ENCODE results near the gene PCDHA8. TPM values are rescaled to one million over a fixed set of nuclear protein-coding genes. Genes with fewer than 3 reads are reported as not detected.
A peak's percentile ranks its signal among the peaks of the same experiment; 100 is the strongest.

Gene PCDHA8
- total and polyA plus RNA-seq, 2 donors from 2014 or later, result 0.82 TPM; not detected in 1

DNA sequence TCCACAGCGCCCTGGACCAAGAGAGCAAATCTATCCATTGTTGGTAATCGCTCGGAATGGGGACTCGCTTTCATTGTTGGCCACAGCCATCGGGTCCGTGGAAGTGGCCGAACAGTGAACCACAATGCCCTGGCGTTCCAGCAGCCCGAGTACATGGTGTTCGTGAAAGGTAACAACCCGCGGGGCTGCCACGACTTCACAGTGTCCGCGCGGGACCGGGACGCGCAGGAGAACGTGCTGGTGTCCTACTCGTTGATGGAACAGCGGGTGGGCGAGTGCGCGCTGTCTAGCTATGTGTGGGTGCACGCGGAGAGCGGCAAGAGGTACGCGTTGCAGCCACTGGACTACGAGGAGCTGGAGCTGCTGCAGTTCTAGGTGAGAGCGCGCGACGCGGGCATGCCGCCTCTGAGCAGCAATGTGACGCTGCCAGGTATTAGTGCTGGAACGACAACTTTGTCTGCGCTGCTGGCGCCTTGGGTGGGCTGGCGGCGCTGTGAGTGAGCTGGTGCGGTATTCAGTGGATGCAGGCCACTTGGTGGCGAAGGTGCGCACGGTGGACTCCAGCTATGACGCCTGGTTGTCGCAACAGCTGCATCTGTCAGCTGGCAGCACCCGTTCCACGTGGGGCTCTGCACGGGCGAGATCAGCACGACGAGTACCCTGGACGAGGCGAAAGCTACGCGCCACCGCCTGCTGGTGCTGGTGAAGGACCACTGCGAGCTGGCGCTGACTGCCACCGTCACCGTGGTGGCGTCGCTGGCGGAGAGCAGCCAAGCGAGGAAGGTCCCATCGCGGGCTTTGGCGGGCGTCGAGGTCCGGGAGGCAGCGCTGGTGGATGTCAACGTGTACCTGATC, 21.7 kb downstream of the PCDHA8 start:
- Histone ChIP-seq H3K9ac (ENCODE audit: low read length in 3 of 3) (no peak overlapping the region), H3K27ac (ENCODE audit: low read depth in 2 of 2, low read length in 2 of 2) (no peak overlapping the region), H3K9me3 (ENCODE audit: control insufficient read depth in 2 of 3, insufficient read depth in 1 of 3, low read length in 3 of 3) (peaks cover 0 to 28% (median 6%) of the 10 kb centered on the region in 3 donors), H3K27me3 (ENCODE audit: control insufficient read depth, insufficient read depth, low read length) (no peaks in the 10 kb centered on the region), H3K4me3 (ENCODE audit: low read length in 3 of 3) (no peak overlapping the region), H3K4me1 (ENCODE audit: control insufficient read depth in 2 of 3, insufficient read depth in 2 of 3, low read depth in 1 of 3, low read length in 3 of 3) (no peaks in the 10 kb centered on the region), H3K36me3 (ENCODE audit: control insufficient read depth in 2 of 3, insufficient read depth in 3 of 3, low read length in 3 of 3) (no peaks in the 10 kb centered on the region)
- FAIRE-seq (no peak), DNase-seq (peak in 1 of 5 donors; percentile 61)
- TF ChIP-seq, protein P1, sequence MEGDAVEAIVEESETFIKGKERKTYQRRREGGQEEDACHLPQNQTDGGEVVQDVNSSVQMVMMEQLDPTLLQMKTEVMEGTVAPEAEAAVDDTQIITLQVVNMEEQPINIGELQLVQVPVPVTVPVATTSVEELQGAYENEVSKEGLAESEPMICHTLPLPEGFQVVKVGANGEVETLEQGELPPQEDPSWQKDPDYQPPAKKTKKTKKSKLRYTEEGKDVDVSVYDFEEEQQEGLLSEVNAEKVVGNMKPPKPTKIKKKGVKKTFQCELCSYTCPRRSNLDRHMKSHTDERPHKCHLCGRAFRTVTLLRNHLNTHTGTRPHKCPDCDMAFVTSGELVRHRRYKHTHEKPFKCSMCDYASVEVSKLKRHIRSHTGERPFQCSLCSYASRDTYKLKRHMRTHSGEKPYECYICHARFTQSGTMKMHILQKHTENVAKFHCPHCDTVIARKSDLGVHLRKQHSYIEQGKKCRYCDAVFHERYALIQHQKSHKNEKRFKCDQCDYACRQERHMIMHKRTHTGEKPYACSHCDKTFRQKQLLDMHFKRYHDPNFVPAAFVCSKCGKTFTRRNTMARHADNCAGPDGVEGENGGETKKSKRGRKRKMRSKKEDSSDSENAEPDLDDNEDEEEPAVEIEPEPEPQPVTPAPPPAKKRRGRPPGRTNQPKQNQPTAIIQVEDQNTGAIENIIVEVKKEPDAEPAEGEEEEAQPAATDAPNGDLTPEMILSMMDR (IDR thresholded peaks at IDR 0.05; ENCODE audit: borderline replicate concordance, extremely low read depth, insufficient read depth), result no peak
- intact Hi-C loops (cut with DNase I), result no loop called here

DNA sequence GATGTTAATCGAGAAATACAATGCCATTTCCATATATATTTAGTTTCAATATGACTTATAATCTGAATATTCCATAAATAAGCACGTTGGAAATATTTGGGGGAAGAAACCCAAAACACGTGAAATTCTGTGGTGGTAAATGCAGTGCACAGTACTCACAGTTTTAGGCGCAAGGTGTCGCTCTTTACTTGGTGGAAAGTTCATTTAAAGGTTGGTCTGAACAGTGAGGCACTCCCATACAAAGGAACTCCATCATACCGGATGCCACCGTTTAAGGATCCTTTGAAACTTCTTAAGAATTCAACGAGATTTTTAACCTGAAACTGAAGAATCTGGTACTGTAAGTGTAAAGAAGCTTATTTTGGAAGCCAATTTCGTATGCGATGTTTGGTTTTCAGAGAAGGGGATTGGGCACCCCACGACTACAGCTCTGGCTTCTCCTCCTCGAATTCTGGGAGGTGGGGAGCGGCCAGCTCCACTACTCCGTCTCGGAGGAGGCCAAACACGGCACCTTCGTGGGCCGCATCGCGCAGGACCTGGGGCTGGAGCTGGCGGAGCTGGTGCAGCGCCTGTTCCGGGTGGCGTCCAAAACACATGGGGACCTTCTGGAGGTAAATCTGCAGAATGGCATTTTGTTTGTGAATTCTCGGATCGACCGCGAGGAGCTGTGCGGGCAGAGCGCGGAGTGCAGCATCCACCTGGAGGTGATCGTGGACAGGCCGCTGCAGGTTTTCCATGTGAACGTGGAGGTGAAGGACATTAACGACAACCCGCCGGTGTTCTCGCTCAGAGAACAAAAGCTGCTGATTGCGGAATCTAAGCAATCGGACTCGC, 28.0 kb downstream of the PCDHA8 start, which contains the start of gene PCDHA11:
PCDHA11 (plus strand) TSS at position 237 of the 834 bp plus-strand sequence; CDS start at position 384, 147 bp downstream.
- no peak within 1 kb of the TSS for H3K9ac ChIP-seq (ENCODE audit: low read length in 3 of 3)
- H3K36me3 ChIP-seq (ENCODE audit: control insufficient read depth in 2 of 3, insufficient read depth in 3 of 3, low read length in 3 of 3), result no peaks in the 10 kb centered on the region
- peaks cover 0 to 14% (median 3%) of the 10 kb centered on the region in 3 donors for H3K9me3 ChIP-seq (ENCODE audit: control insufficient read depth in 2 of 3, insufficient read depth in 1 of 3, low read length in 3 of 3)
- peak within 1 kb of the TSS in 2 of 3 donors; percentile 24 to 38 for H3K4me3 ChIP-seq (ENCODE audit: low read length in 3 of 3)
- no peaks in the 10 kb centered on the region for H3K4me1 ChIP-seq (ENCODE audit: control insufficient read depth in 2 of 3, insufficient read depth in 2 of 3, low read depth in 1 of 3, low read length in 3 of 3)
- TF ChIP-seq, protein P1 (IDR thresholded peaks at IDR 0.05; ENCODE audit: borderline replicate concordance, extremely low read depth, insufficient read depth), result peak; percentile 25
- DNase-seq, result peak in 2 of 5 donors; percentile 10 to 15
- intact Hi-C loops (cut with DNase I), result no loop called here
- H3K27ac ChIP-seq (ENCODE audit: low read depth in 2 of 2, low read length in 2 of 2), result no peak within 1 kb of the TSS
- no peaks in the 10 kb centered on the region for H3K27me3 ChIP-seq (ENCODE audit: control insufficient read depth, insufficient read depth, low read length)
- no peak for FAIRE-seq

DNA sequence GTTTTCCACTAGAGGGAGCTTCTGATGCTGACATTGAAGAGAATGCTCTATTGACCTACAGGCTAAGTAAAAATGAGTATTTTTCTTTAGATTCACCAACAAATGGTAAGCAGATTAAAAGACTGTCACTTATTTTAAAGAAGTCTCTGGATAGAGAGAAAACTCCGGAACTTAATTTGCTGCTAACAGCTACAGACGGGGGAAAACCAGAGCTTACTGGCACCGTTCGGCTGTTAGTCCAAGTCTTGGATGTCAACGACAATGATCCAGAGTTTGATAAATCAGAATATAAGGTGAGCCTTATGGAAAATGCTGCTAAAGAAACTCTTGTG, 28.5 kb downstream of the PCDHA8 start:
- H3K9me3 ChIP-seq (ENCODE audit: control insufficient read depth in 2 of 3, insufficient read depth in 1 of 3, low read length in 3 of 3), result peaks cover 0 to 13% (median 3%) of the 10 kb centered on the region in 3 donors
- no peak overlapping the region for H3K27ac ChIP-seq (ENCODE audit: low read depth in 2 of 2, low read length in 2 of 2)
- TF ChIP-seq, protein P1 (IDR thresholded peaks at IDR 0.05; ENCODE audit: borderline replicate concordance, extremely low read depth, insufficient read depth), result no peak
- no peaks in the 10 kb centered on the region for H3K36me3 ChIP-seq (ENCODE audit: control insufficient read depth in 2 of 3, insufficient read depth in 3 of 3, low read length in 3 of 3)
- DNase-seq (no peak), FAIRE-seq (no peak)
- H3K4me1 ChIP-seq (ENCODE audit: control insufficient read depth in 2 of 3, insufficient read depth in 2 of 3, low read depth in 1 of 3, low read length in 3 of 3), result no peaks in the 10 kb centered on the region
- peak overlapping the region in 2 of 3 donors; percentile 24 to 38 for H3K4me3 ChIP-seq (ENCODE audit: low read length in 3 of 3)
- no peaks in the 10 kb centered on the region for H3K27me3 ChIP-seq (ENCODE audit: control insufficient read depth, insufficient read depth, low read length)
- intact Hi-C loops (cut with DNase I), result no loop called here
- no peak overlapping the region for H3K9ac ChIP-seq (ENCODE audit: low read length in 3 of 3)
